ENCODE results near the gene ZMYND8.
"Not testable (repeated sequence)": the region's sequence is repeated elsewhere in the genome, so short reads cannot be mapped to it uniquely, and the experiment has no call there.

Gene ZMYND8

GRCh38 chr20:47204008-47204849, 152.3 kb downstream of the ZMYND8 start:
- DNase-seq (ENCODE audit: low spot score): peak; percentile 42

- DNase-seq (ENCODE audit: low spot score): no peak
These were observed 153.5 kb downstream of the ZMYND8 start for GRCh38 chr20:47202733-47203667.

- DNase-seq (ENCODE audit: low spot score): no peak
These were observed 155.3 kb downstream of the ZMYND8 start for GRCh38 chr20:47201074-47201730.

- DNase-seq (ENCODE audit: low spot score): no peak
These were observed 157.4 kb downstream of the ZMYND8 start for GRCh38 chr20:47198996-47199552.

GRCh38 chr20:47198254-47198671, 158.2 kb downstream of the ZMYND8 start:
- no peak for DNase-seq (ENCODE audit: low spot score)

GRCh38 chr20:47196091-47197081, 160.1 kb downstream of the ZMYND8 start:
- peak; percentile 78 for DNase-seq (ENCODE audit: low spot score)

GRCh38 chr20:47195573-47195972, 160.9 kb downstream of the ZMYND8 start:
- DNase-seq (ENCODE audit: low spot score): no peak

GRCh38 chr20:47191956-47192355, 164.5 kb downstream of the ZMYND8 start:
- DNase-seq (ENCODE audit: low spot score): no peak

GRCh38 chr20:47191074-47191673, 165.3 kb downstream of the ZMYND8 start:
- no peak for DNase-seq (ENCODE audit: low spot score)

- DNase-seq (ENCODE audit: low spot score): no peak
These were observed 167.4 kb downstream of the ZMYND8 start for GRCh38 chr20:47189060-47189459.

GRCh38 chr20:47188540-47188939, 168.0 kb downstream of the ZMYND8 start:
- DNase-seq (ENCODE audit: low spot score): no peak

- no peak for DNase-seq (ENCODE audit: low spot score)
These were observed 168.9 kb downstream of the ZMYND8 start for GRCh38 chr20:47187450-47188195.

GRCh38 chr20:47183367-47183766, 173.1 kb downstream of the ZMYND8 start:
- DNase-seq (ENCODE audit: low spot score): no peak

GRCh38 chr20:47181056-47181862, 175.2 kb downstream of the ZMYND8 start:
- peak; percentile 81 for DNase-seq (ENCODE audit: low spot score)

GRCh38 chr20:47179267-47179666, 177.2 kb downstream of the ZMYND8 start:
- no peak for DNase-seq (ENCODE audit: low spot score)

- DNase-seq (ENCODE audit: low spot score): no peak
These were observed 177.6 kb downstream of the ZMYND8 start for GRCh38 chr20:47178851-47179250.

- no peak for DNase-seq (ENCODE audit: low spot score)
These were observed 178.2 kb downstream of the ZMYND8 start for GRCh38 chr20:47178277-47178676.

- not testable (repeated sequence) for DNase-seq (ENCODE audit: low spot score)
These were observed 180.3 kb downstream of the ZMYND8 start for GRCh38 chr20:47176217-47176616.

- no peak for DNase-seq (ENCODE audit: low spot score)
These were observed 181.0 kb downstream of the ZMYND8 start for GRCh38 chr20:47175493-47175892.

Data from hepatic stellate cell (primary cell).